GM19240 (cell line): ENCODE data around the gene CFAP74.
A peak's percentile ranks its signal among the peaks of the same experiment; 100 is the strongest.

Experiments used
- DNase-seq: peaks from one replicate; pipeline ENCODE4 v3.0.0; 2011; ENCODE audit warnings: low spot score; ENCODE audit not compliant: insufficient read length

Gene CFAP74

GRCh38 chr1:1929639-1930545, 73.7 kb downstream of the CFAP74 start:
- no peak for DNase-seq

- DNase-seq, result no peak
These were observed 74.4 kb downstream of the CFAP74 start for GRCh38 chr1:1929102-1929638.

GRCh38 chr1:1928231-1929101, 75.1 kb downstream of the CFAP74 start:
- DNase-seq, result no peak

DNA sequence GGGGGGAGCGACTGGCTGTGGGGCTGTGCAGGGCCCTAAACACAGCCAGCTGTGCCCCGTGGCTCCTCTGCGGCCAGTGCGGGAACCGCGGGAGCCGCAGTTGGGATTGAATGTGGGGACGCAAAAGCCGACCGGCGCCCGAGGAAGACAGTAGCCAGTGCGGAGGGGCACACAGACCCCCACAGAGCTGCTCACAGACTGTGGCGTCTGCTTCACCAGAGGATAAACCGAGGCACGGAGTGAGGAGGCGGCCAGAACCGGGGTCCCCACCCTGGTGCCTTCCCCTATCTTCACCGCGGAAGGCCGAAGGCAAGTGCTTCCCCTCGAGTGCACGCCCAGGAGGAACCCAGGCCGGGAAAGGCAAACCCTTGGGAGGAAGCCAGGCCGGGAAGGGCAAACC, 75.8 kb downstream of the CFAP74 start:
- no peak for DNase-seq

DNA sequence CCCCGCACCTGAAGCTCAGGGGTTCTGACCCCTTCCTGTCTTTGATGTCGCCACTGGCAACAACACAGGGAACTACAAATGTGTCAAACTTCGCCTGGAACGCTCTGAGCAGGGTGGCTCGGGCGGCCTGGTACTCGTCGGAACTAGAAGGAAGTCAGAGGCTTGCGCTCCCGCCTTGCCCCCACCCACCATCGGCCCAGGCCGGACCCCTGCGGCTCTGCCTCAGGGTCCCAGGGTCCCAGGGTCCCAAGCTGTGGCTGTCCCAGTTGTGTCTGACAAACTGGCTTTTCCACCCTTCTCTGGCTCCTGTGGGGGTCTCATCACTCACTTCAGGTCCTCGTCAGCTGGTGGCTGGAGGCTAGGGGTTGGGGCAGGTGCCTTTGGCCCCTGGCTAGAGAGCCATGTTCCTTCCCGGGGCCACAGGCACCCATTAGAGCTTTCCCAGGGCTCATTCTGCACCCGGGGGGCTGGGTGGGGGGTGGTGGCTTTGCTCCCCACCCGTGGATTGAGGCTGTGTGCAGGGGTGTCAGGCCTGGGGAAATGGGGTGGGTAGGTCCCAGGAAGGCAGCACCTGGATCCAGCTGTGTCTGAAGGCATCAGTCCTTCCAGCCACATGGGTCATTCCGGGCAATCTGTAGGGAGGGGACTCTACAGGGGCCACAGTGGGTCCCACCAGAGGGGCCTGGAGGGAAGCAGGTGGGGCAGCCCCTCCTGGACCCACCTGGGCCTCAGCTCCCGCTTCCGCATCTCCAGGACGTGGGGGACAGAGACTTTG, 76.5 kb downstream of the CFAP74 start:
- DNase-seq, result no peak

- no peak for DNase-seq
These were observed 77.2 kb downstream of the CFAP74 start for GRCh38 chr1:1926346-1926811.

DNA sequence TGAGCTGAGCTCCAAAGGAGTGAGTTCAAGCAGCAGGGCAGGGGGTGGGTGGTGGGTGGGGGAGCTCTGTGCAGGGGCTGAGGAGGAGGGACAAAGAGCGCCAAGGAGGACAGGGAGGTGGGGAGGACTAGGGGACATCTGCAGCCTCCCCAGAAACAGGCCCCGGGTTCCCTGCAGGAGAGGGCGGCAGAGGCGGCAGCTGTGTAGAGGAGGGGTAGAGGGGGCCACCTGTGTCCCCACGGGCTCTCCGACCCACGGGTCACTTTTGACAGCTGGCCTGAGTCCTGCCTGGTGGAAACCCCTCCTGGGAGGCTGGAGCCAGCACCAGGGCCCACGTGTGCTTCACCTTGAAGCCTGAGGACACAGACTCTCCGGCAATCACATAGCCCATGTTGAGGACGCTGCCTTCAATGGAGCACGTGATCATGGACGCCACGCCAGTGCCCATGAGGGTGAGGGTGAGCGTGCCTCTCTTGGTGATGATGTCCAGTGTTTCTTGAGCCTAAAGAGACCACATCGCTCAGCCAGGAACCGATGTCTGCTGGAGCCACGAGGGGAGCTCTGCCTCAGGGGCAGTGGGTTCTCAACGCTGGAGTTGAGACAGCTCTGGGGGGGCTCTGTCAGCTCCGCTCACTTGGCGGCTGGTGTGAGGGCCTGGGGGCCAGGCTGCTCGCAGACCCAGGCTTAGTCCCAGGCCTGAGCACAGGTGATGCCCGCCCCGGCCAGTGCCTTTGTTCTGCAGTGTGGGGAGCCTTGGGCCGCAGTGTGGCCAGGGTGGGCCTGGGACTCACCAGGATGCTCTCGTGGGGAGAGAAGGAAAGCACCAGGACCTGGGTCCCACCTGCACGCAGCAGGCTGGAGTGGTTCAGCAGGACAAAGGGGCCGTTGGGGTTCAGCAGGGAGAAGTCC, 77.9 kb downstream of the CFAP74 start:
- DNase-seq, result no peak

DNA sequence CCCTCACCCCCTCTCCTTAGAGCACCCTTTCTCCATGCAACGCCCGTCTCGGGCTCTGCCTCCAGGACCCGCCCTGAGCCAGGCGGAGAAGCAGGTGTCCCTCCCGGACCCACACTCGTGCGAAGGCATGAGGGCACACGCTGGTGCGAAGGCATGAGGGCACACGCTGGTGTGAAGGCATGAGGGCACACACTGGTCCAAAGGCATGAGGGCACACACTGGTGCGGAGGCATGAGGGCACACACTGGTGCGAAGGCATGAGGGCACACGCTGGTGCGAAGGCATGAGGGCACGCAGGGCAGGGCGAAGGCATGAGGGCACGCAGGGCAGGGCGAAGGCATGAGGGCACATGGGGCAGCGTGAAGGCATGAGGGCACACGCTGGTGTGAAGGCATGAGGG, 78.7 kb downstream of the CFAP74 start:
- no peak for DNase-seq

GRCh38 chr1:1924386-1924785, 79.2 kb downstream of the CFAP74 start:
- DNase-seq, result no peak

GRCh38 chr1:1922956-1923833, 80.4 kb downstream of the CFAP74 start:
- DNase-seq, result no peak

DNA sequence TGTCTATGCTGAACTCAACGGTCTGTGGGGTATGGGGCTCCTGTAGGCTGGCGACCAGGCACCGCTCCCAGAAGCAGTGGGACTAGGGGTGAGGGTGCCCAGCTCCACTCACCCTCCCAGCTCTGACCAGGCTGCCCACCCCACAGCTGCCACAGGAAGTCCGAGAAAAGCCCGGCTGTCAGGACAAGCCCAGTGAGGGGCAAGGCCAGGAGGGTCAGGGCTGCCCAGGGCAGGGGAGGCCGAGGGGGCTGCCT, 81.0 kb downstream of the CFAP74 start:
- no peak for DNase-seq

GRCh38 chr1:1921901-1922701, 81.5 kb downstream of the CFAP74 start:
- no peak for DNase-seq

- no peak for DNase-seq
These were observed 82.1 kb downstream of the CFAP74 start for GRCh38 chr1:1921459-1921862.

- no peak for DNase-seq
These were observed 82.8 kb downstream of the CFAP74 start for GRCh38 chr1:1920608-1921458.

GRCh38 chr1:1920057-1920607, 83.5 kb downstream of the CFAP74 start:
- no peak for DNase-seq

GRCh38 chr1:1919304-1920056, 84.1 kb downstream of the CFAP74 start:
- DNase-seq, result peak; percentile 97

DNA sequence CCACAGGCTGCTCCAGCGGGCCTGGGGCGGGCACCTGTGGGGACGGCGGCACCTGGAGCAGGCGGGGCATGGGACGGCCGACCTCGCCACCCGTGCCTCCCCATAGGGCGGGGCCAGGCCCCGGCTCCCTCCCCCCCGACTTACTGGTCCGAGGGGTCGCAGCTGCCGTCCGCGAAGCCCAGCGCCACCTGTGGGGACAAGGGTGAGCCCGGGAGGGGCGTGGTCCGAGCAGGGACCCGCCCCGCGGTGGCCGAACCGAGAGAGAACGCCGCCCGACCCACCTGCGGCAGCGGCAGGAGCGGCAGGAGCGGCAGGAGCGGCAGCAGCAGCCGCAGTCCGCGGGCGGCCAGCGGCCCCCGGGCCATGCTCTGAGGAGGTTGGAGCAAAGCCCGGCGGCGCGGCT, 84.7 kb downstream of the CFAP74 start, which contains the start of gene TMEM52:
TMEM52 (minus strand) TSS at position 379 of the 403 bp plus-strand sequence; CDS start at position 365, 14 bp downstream.
- DNase-seq, result no peak
